LHCN-M2 (cell line): ENCODE data around the gene SMARCA1. TPM values are rescaled to one million over a fixed set of nuclear protein-coding genes. Genes with fewer than 3 reads are reported as not detected.
"Not testable (repeated sequence)": the region's sequence is repeated elsewhere in the genome, so short reads cannot be mapped to it uniquely, and the experiment has no call there.

Source experiments
- DNase-seq: peaks from one replicate; pipeline ENCODE4 v3.0.0-alpha.2; 2012; ENCODE audit warnings: low read depth
- polyA plus RNA-seq: library from polyadenylated mRNA; unstranded; fragments of >200 nt; gene quantifications from one replicate; pipeline ENCODE4 v1.2.1, GENCODE V29; 2012; ENCODE audit warnings: missing spikeins
- total RNA-seq: library from RNA; depleted of rRNA; stranded (reverse); fragments of >200 nt; gene quantifications from 2 replicates; pipeline ENCODE4 v1.2.3, GENCODE V29; 2014; rRNA removed

The SMARCA1 gene
- total RNA-seq, result 38.0 and 42.6 TPM in 2 replicates
- polyA plus RNA-seq, result 24.6 TPM

GRCh38 chrX:129523079-129523911 is at the start of gene SMARCA1:
TSS of gene SMARCA1 (minus strand) at chrX:129523490. CDS start at chrX:129523370, 120 bp downstream.
- peak; percentile 17 for DNase-seq

- DNase-seq, result no peak
These were observed 49.1 kb upstream of the SMARCA1 start for GRCh38 chrX:129572422-129572821.

GRCh38 chrX:129568349-129568748 is 45.1 kb upstream of the SMARCA1 start:
- DNase-seq, result no peak

- DNase-seq, result no peak
These were observed 42.8 kb upstream of the SMARCA1 start for GRCh38 chrX:129566073-129566472.

GRCh38 chrX:129565046-129565650 is 41.9 kb upstream of the SMARCA1 start:
- DNase-seq, result no peak

- not testable (repeated sequence) for DNase-seq
These were observed 41.1 kb upstream of the SMARCA1 start for GRCh38 chrX:129564345-129564744.

- no peak for DNase-seq
These were observed 38.2 kb upstream of the SMARCA1 start for GRCh38 chrX:129561453-129561852.

GRCh38 chrX:129559783-129560182 is 36.5 kb upstream of the SMARCA1 start:
- no peak for DNase-seq

- no peak for DNase-seq
These were observed 34.7 kb upstream of the SMARCA1 start for GRCh38 chrX:129557844-129558480.

GRCh38 chrX:129556806-129557315 is 33.6 kb upstream of the SMARCA1 start:
- no peak for DNase-seq

- not testable (repeated sequence) for DNase-seq
These were observed 31.5 kb upstream of the SMARCA1 start for GRCh38 chrX:129554816-129555215.

- DNase-seq, result no peak
These were observed 30.5 kb upstream of the SMARCA1 start for GRCh38 chrX:129553619-129554288.

- no peak for DNase-seq
These were observed 25.8 kb upstream of the SMARCA1 start for GRCh38 chrX:129549124-129549523.

- no peak for DNase-seq
These were observed 22.1 kb upstream of the SMARCA1 start for GRCh38 chrX:129545408-129545807.

GRCh38 chrX:129544780-129545179 is 21.5 kb upstream of the SMARCA1 start:
- DNase-seq, result no peak

- DNase-seq, result no peak
These were observed 17.5 kb upstream of the SMARCA1 start for GRCh38 chrX:129540722-129541184.

GRCh38 chrX:129540068-129540653 is 16.9 kb upstream of the SMARCA1 start, which contains the start of gene OCRL:
TSS of gene OCRL (plus strand) at chrX:129540259. CDS start at chrX:129540440, 181 bp downstream.
- DNase-seq, result peak; percentile 50

- DNase-seq, result no peak
These were observed 11.7 kb upstream of the SMARCA1 start for GRCh38 chrX:129534816-129535578.

GRCh38 chrX:129531132-129531531 is 7.8 kb upstream of the SMARCA1 start:
- DNase-seq, result no peak

- no peak for DNase-seq
These were observed 7.1 kb upstream of the SMARCA1 start for GRCh38 chrX:129530410-129530809.
